Measurements from ENCODE around the gene CD82. TPM values are rescaled to one million over a fixed set of nuclear protein-coding genes. Genes with fewer than 3 reads are reported as not detected.
A peak's percentile ranks its signal among the peaks of the same experiment; 100 is the strongest.

CD82 gene
- total RNA-seq, 1 donor from 2014 or later: 144 TPM

DNA sequence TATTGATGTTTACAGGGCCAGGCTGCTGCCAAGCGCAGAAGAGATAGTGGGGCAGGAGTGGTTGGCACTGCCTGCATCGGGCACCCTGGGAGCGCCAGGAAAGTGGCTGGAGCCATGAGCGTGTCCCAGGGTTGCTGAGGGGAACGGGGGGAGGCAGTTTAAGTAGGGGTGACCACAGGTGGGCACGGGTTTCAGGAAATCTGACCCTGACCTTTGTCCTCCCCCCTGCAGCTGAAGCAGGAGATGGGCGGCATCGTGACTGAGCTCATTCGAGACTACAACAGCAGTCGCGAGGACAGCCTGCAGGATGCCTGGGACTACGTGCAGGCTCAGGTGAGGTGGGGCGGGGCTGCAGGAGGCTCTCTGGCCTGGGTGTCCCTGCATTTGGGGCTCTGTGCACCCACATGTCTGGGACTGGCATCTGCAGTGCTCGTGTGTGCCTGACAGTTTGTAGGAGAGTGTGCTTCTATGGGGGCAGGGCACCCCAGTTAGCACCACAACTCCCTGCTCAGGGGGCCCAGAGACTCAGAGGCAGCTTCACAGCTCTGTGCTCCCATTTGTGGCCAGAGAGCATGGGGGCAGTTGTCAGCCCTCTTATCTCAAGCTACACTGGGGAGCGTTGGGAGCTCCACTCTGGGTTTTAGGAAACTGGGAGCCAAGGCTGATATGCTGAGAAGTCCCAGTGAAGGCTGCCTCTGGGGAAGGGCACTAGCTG lies 49.7 kb downstream of the CD82 start:
- TF ChIP-seq, protein P1, sequence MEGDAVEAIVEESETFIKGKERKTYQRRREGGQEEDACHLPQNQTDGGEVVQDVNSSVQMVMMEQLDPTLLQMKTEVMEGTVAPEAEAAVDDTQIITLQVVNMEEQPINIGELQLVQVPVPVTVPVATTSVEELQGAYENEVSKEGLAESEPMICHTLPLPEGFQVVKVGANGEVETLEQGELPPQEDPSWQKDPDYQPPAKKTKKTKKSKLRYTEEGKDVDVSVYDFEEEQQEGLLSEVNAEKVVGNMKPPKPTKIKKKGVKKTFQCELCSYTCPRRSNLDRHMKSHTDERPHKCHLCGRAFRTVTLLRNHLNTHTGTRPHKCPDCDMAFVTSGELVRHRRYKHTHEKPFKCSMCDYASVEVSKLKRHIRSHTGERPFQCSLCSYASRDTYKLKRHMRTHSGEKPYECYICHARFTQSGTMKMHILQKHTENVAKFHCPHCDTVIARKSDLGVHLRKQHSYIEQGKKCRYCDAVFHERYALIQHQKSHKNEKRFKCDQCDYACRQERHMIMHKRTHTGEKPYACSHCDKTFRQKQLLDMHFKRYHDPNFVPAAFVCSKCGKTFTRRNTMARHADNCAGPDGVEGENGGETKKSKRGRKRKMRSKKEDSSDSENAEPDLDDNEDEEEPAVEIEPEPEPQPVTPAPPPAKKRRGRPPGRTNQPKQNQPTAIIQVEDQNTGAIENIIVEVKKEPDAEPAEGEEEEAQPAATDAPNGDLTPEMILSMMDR (IDR thresholded peaks at IDR 0.05): no peak
- Histone ChIP-seq H3K4me3 (no peak overlapping the region), H3K27ac (no peak overlapping the region), H3K4me1 (peaks cover 7% of the 10 kb centered on the region), H3K36me3 (peaks cover 29% of the 10 kb centered on the region), H3K27me3 (no peaks in the 10 kb centered on the region), H3K9me3 (no peaks in the 10 kb centered on the region)
- DNase-seq: no peak
- ATAC-seq: no peak
- intact Hi-C loops (cut with DNase I): loop anchor here (5.0 kb wide), 1 partner anchor 58 kb away; no protein-coding TSS in a partner anchor

DNA sequence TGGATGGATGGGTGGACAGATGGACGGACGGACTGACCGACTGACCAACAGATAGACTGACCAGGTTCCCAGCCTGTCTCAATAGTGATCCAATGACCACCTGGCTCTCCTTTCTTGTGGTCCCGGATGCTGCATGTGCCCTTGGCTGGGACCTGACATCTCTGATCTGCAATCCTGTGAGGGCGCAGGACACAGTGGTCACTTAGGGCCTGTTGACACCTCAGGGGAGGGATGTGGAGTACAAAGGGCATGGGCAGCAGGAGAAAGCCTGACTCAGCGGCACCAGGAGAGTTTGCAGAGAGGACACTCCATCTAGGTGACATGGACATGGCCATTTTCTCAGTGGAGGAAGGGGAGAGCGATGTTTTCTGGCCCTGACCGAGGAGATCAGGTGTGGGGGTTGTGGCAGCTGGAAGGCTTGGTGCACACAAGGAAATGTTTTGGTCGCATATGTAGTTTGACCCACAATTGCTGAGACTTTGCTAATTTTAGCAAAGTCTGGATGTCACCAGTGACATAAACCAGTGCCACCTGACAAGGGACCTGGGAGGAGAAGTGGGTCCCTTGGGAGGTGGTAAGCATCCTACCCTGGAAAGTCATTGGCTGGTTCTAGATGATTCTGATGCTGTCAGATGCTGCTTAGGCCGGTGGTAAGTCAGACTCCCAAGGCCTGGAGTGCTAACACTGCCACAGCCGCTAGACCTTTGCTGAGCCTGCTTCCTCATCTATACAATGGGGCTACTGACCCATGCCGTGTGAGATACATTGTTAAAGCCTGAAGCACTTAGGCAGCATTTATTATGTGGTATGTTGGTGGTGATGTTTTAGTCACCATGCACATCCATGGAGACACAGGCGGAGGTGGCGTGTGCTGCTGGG lies 50.7 kb downstream of the CD82 start:
- Histone ChIP-seq H3K4me3 (no peak overlapping the region), H3K27ac (no peak overlapping the region), H3K27me3 (no peaks in the 10 kb centered on the region), H3K4me1 (peaks cover 10% of the 10 kb centered on the region), H3K36me3 (peaks cover 29% of the 10 kb centered on the region), H3K9me3 (no peaks in the 10 kb centered on the region)
- TF ChIP-seq, protein P1 (IDR thresholded peaks at IDR 0.05): no peak
- ATAC-seq: no peak
- intact Hi-C loops (cut with DNase I): loop anchor here (5.0 kb wide), 1 partner anchor 59 kb away; no protein-coding TSS in a partner anchor
- DNase-seq: peak; percentile 26

DNA sequence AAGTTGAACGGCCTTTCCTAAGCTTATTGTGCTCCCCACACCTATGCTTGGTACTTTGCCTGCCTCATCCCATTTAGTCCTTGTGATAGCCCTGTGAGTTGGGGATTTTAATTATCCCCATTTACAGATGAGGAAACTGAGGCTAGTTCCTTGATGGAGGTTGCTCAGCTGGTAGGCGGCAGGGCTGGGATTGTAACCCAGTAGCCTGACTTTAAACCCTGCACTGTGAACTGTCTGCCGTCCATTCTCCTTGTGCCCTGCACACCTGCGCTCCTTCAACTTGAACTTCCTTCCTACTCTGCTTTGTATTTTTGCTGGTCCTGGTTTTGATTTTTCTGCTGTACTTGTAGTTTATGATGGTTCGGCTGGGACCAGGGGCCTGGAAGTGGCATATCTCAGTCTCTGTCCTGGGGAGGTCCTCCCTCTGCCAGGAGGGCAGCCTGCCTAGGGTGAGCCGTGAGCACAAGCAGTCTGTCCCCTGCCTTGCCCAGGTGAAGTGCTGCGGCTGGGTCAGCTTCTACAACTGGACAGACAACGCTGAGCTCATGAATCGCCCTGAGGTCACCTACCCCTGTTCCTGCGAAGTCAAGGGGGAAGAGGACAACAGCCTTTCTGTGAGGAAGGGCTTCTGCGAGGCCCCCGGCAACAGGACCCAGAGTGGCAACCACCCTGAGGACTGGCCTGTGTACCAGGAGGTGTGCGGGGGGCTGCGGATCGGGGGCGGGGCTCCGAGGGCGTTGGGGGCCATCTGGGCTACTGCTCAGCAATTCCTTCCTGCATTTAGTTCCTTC lies 52.4 kb downstream of the CD82 start:
- no peaks in the 10 kb centered on the region for H3K27me3 ChIP-seq
- no peak overlapping the region for H3K4me3 ChIP-seq
- H3K27ac ChIP-seq: no peak overlapping the region
- peaks cover 12% of the 10 kb centered on the region for H3K4me1 ChIP-seq
- TF ChIP-seq, protein P1 (IDR thresholded peaks at IDR 0.05): no peak
- peaks cover 29% of the 10 kb centered on the region for H3K36me3 ChIP-seq
- intact Hi-C loops (cut with DNase I): loop anchor here (5.0 kb wide), 1 partner anchor 61 kb away; no protein-coding TSS in a partner anchor
- DNase-seq (no peak), ATAC-seq (no peak)
- H3K9me3 ChIP-seq: no peaks in the 10 kb centered on the region

DNA sequence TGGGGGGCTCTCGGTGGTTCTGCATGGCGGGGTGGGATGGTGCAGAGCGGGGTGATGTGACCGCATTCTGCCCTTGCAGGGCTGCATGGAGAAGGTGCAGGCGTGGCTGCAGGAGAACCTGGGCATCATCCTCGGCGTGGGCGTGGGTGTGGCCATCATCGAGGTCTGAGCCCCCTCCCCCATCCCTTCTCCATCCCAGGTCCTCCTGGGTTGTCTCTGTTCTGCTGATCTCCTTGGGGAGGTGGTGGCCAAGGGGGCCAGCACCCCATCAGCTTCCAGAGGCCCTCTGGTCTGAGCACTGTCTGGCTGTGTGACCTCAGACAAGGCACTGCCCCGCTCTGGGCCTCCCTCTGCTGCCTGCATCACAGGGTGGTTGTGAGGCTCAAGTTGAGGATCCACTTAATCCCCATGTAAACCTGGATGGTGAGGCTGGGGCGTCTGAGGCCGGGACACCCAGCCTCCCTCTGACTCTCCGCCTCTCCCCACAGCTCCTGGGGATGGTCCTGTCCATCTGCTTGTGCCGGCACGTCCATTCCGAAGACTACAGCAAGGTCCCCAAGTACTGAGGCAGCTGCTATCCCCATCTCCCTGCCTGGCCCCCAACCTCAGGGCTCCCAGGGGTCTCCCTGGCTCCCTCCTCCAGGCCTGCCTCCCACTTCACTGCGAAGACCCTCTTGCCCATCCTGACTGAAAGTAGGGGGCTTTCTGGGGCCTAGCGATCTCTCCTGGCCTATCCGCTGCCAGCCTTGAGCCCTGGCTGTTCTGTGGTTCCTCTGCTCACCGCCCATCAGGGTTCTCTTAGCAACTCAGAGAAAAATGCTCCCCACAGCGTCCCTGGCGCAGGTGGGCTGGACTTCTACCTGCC lies 53.3 kb downstream of the CD82 start:
- ATAC-seq (no peak), DNase-seq (peak; percentile 57)
- intact Hi-C loops (cut with DNase I): loop anchor here (5.0 kb wide), 1 partner anchor 61 kb away; no protein-coding TSS in a partner anchor
- Histone ChIP-seq H3K4me1 (peaks cover 15% of the 10 kb centered on the region), H3K27me3 (no peaks in the 10 kb centered on the region), H3K4me3 (no peak overlapping the region), H3K9me3 (no peaks in the 10 kb centered on the region), H3K36me3 (peaks cover 29% of the 10 kb centered on the region), H3K27ac (no peak overlapping the region)
- TF ChIP-seq, protein P1 (IDR thresholded peaks at IDR 0.05): no peak

Measured in upper lobe of right lung (tissue), 1 donor.